Keratinocyte (primary cell): ENCODE measurements around the gene CLCA4.

Experiments
- EZH2 ChIP-seq: IDR thresholded peaks from one replicate; pipeline ENCODE4 v1.6.1; 2012; ENCODE audit warnings: inconsistent platforms, mild to moderate bottlenecking, low read length, moderate library complexity
- TF ChIP-seq, protein P1 (sequence below), 3 experiments: IDR thresholded peaks in 1 of 3; conservative IDR thresholded peaks in 1 of 3; optimal IDR thresholded peaks in 1 of 3; 2 replicates in 2 of 3; 3 replicates in 1 of 3; pipeline versions ENCODE3 to v1.5.1; 2011; ENCODE audit warnings: low read length in 3 of 3, mild to moderate bottlenecking in 3 of 3, moderate library complexity in 2 of 3, control low read depth in 1 of 3, inconsistent platforms in 1 of 3; ENCODE audit not compliant: insufficient read depth in 2 of 3; ENCODE audit errors: extremely low read depth in 1 of 3

DNA sequence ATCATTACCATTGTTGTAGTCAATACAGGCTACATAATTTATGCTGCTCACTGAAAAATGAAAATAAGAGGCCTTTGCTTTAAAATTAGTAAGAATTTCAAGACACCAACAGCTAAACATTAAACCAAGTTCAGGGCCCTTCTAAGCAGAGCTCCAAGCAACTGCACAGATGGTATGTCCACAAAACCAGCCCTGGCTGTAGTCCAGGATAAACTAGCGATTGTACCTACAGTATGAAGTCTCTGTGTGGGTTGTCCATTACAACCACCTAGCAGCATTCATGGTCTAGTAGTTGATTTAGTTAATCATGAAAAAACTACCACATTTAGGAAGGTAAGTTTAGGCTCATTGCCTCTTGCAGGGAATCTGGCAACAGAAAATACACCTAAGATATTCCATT is 35.3 kb downstream of the CLCA4 start:
- no peak for TF ChIP-seq EZH2
- TF ChIP-seq, protein P1, sequence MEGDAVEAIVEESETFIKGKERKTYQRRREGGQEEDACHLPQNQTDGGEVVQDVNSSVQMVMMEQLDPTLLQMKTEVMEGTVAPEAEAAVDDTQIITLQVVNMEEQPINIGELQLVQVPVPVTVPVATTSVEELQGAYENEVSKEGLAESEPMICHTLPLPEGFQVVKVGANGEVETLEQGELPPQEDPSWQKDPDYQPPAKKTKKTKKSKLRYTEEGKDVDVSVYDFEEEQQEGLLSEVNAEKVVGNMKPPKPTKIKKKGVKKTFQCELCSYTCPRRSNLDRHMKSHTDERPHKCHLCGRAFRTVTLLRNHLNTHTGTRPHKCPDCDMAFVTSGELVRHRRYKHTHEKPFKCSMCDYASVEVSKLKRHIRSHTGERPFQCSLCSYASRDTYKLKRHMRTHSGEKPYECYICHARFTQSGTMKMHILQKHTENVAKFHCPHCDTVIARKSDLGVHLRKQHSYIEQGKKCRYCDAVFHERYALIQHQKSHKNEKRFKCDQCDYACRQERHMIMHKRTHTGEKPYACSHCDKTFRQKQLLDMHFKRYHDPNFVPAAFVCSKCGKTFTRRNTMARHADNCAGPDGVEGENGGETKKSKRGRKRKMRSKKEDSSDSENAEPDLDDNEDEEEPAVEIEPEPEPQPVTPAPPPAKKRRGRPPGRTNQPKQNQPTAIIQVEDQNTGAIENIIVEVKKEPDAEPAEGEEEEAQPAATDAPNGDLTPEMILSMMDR (optimal IDR thresholded peaks at IDR 0.05 in 1 of 3, IDR thresholded peaks at IDR 0.05 in 1 of 3, conservative IDR thresholded peaks at IDR 0.05 in 1 of 3; ENCODE audit: extremely low read depth in 1 of 3, insufficient read depth in 2 of 3, low read length in 3 of 3): no peak
